SK-N-SH (cell line): ENCODE data around the gene RNF150.

Experiments used
- EP300 ChIP-seq, 2 experiments: IDR thresholded peaks; 2 replicates each; pipeline versions ENCODE4 v1.4.0 to v1.6.1; 2012; ENCODE audit warnings: borderline replicate concordance in 1 of 2, low read depth in 1 of 2, low read length in 1 of 2
- FOXJ3 ChIP-seq: sonication (generic); formaldehyde crosslinking; IDR thresholded peaks from 2 replicates; pipeline ENCODE4 v1.5.1; 2020; ENCODE audit warnings: mild to moderate bottlenecking, missing genetic modification reagents
- GATA2 ChIP-seq: sonication (generic); formaldehyde crosslinking; IDR thresholded peaks from 2 replicates; pipeline ENCODE4 v1.5.0; 2020; ENCODE audit warnings: mild to moderate bottlenecking, missing genetic modification reagents
- JUND ChIP-seq: IDR thresholded peaks from 2 replicates; pipeline ENCODE4 v1.4.0; 2012
- NFIC ChIP-seq: IDR thresholded peaks from 2 replicates; pipeline ENCODE4 v1.4.0; 2012; ENCODE audit warnings: borderline replicate concordance
- POLR2AphosphoS5 ChIP-seq: IDR thresholded peaks from 2 replicates; pipeline ENCODE4 v1.6.1; 2012; ENCODE audit warnings: low read depth, low read length
- RAD21 ChIP-seq: IDR thresholded peaks from 2 replicates; pipeline ENCODE4 v1.6.1; 2012; ENCODE audit warnings: mild to moderate bottlenecking, low read length
- REST ChIP-seq: IDR thresholded peaks from 2 replicates; pipeline ENCODE4 v1.6.1; 2012; ENCODE audit warnings: mild to moderate bottlenecking, low read depth, low read length, moderate library complexity
- RXRA ChIP-seq: IDR thresholded peaks from 2 replicates; pipeline ENCODE4 v1.4.0; 2012; ENCODE audit warnings: low read depth, mild to moderate bottlenecking, borderline replicate concordance
- TAF1 ChIP-seq: IDR thresholded peaks from 2 replicates; pipeline ENCODE4 v1.6.1; 2012; ENCODE audit warnings: low read depth, mild to moderate bottlenecking, low read length, moderate library complexity, borderline replicate concordance
- USF1 ChIP-seq: IDR thresholded peaks from 2 replicates; pipeline ENCODE4 v1.4.0; 2012; ENCODE audit warnings: low read depth, borderline replicate concordance
- TF ChIP-seq, protein P1 (sequence below): fragments of 200-600 bp; sonication (generic); IDR thresholded peaks from 2 replicates; pipeline ENCODE4 v1.6.1; 2017; ENCODE audit warnings: antibody characterized with exemption, mild to moderate bottlenecking, moderate library complexity
- TF ChIP-seq, protein P2 (sequence below): fragments of 150-350 bp; IDR thresholded peaks from 2 replicates; pipeline ENCODE4 v1.6.1; 2017; ENCODE audit warnings: antibody characterized with exemption, low read length, low read depth, borderline replicate concordance
- TF ChIP-seq, protein P3 (sequence below): IDR thresholded peaks from 2 replicates; pipeline ENCODE4; 2012

DNA sequence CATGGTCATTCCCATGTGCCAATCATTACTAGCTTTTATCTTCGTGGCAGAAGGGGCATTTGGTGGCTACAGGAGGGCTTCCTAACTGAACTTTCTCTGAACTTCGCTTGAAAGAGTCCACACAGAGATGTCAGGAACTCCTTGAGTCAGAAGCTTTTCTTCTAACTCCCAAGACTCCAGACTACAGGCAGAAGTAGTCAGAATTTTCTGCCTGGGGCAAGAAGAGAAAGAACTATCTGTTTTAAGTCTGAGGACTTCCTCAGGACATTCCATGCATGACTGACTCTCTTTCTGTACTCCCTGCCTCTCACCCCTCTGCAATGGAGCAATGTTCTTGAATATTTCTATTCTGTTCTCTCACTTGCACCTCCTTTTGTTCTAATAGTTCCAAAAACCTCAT lies 206.6 kb downstream of the RNF150 start:
- TF ChIP-seq, protein P1, sequence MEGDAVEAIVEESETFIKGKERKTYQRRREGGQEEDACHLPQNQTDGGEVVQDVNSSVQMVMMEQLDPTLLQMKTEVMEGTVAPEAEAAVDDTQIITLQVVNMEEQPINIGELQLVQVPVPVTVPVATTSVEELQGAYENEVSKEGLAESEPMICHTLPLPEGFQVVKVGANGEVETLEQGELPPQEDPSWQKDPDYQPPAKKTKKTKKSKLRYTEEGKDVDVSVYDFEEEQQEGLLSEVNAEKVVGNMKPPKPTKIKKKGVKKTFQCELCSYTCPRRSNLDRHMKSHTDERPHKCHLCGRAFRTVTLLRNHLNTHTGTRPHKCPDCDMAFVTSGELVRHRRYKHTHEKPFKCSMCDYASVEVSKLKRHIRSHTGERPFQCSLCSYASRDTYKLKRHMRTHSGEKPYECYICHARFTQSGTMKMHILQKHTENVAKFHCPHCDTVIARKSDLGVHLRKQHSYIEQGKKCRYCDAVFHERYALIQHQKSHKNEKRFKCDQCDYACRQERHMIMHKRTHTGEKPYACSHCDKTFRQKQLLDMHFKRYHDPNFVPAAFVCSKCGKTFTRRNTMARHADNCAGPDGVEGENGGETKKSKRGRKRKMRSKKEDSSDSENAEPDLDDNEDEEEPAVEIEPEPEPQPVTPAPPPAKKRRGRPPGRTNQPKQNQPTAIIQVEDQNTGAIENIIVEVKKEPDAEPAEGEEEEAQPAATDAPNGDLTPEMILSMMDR, result no peak
- TF ChIP-seq FOXJ3 (no peak), TAF1 (no peak), POLR2AphosphoS5 (no peak), USF1 (no peak), EP300 (IDR thresholded peaks at IDR 0.05; ENCODE audit: borderline replicate concordance in 1 of 2, low read depth in 1 of 2, low read length in 1 of 2) (no peak), RXRA (no peak), RAD21 (no peak), NFIC (no peak), REST (no peak), GATA2 (CRISPR knock-in tag) (no peak), JUND (no peak)
- TF ChIP-seq, protein P2, sequence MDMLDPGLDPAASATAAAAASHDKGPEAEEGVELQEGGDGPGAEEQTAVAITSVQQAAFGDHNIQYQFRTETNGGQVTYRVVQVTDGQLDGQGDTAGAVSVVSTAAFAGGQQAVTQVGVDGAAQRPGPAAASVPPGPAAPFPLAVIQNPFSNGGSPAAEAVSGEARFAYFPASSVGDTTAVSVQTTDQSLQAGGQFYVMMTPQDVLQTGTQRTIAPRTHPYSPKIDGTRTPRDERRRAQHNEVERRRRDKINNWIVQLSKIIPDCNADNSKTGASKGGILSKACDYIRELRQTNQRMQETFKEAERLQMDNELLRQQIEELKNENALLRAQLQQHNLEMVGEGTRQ, result no peak
- TF ChIP-seq, protein P3, sequence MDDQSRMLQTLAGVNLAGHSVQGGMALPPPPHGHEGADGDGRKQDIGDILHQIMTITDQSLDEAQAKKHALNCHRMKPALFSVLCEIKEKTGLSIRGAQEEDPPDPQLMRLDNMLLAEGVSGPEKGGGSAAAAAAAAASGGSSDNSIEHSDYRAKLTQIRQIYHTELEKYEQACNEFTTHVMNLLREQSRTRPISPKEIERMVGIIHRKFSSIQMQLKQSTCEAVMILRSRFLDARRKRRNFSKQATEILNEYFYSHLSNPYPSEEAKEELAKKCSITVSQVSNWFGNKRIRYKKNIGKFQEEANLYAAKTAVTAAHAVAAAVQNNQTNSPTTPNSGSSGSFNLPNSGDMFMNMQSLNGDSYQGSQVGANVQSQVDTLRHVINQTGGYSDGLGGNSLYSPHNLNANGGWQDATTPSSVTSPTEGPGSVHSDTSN, result no peak
